Cardiac muscle cell (in vitro differentiated cells and primary cell): ENCODE measurements around the gene KLF9. TPM values are rescaled to one million over a fixed set of nuclear protein-coding genes. Genes with fewer than 3 reads are reported as not detected.

Experiments used
- DNase-seq, 2 donors: peaks; one replicate each; pipeline versions ENCODE4 v3.0.0 to v3.0.0-alpha.2; 2010 to 2017; ENCODE audit warnings: low read depth in 1 of 2, low spot score in 1 of 2
- H3K27ac ChIP-seq: fragments of 200-600 bp; sonication (generic); 2 replicates; pipeline ENCODE4 v1.5.1; 2016
- H3K27me3 ChIP-seq: fragments of 200-600 bp; sonication (generic); 2 replicates; pipeline ENCODE4 v1.6.0; 2016; ENCODE audit warnings: control low read depth
- H3K36me3 ChIP-seq: fragments of 200-600 bp; sonication (generic); 2 replicates; pipeline ENCODE4 v1.5.1; 2016; ENCODE audit warnings: control low read depth
- H3K4me1 ChIP-seq: fragments of 200-600 bp; sonication (generic); 2 replicates; pipeline ENCODE4 v1.8.1; 2017; ENCODE audit warnings: low read depth, mild to moderate bottlenecking, mixed run types
- H3K4me3 ChIP-seq: fragments of 200-600 bp; sonication (generic); 2 replicates; pipeline ENCODE4 v1.5.1; 2016; ENCODE audit warnings: mild to moderate bottlenecking
- H3K9me3 ChIP-seq: fragments of 200-600 bp; sonication (generic); 2 replicates; pipeline ENCODE4 v1.5.1; 2017; ENCODE audit warnings: low read depth, mild to moderate bottlenecking, control low read depth
- polyA plus RNA-seq: library from polyadenylated mRNA; unstranded; fragments of >200 nt; fragmentation: Nextera tagmentation; extraction: Ambion mirVana; gene quantifications from 2 replicates; pipeline ENCODE4 v1.2.1, GENCODE V29; 2016
- total RNA-seq: library from RNA; depleted of rRNA; stranded (reverse); fragments of >200 nt; gene quantifications from 2 replicates; pipeline ENCODE4 v1.2.3, GENCODE V29; 2016
- TF ChIP-seq, protein P1 (sequence below): IDR thresholded peaks from 2 replicates; pipeline ENCODE4 v1.5.1; 2012; ENCODE audit warnings: low read depth, mild to moderate bottlenecking, low read length

KLF9 gene
- total and polyA plus RNA-seq, 2 experiments from 2014 or later: 0.30 TPM; not detected in 1

DNA sequence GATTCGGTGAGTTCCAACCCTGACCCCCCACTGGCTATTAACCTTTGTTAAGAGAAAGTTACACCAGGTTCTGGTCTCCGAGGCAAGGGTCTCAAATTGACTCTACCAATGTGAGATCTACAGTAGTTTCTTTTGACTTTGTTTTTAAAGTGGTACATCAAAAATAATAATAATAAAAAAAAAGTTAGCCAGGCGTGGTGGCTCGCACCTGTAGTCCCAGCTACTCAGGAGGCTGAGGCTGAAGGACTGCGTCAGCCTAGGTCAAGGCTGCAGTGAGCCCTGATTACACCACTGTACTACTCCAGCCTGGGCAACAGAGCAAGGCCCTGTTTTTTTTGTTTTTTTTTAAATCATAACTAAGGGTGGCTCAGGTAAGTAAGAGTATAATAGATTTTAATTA, 1.0 kb upstream of the KLF9 start:
- peaks cover 4% of the 10 kb centered on the region for H3K4me1 ChIP-seq
- H3K27ac ChIP-seq: no peak overlapping the region
- DNase-seq: no peak
- no peak overlapping the region for H3K4me3 ChIP-seq
- peaks cover 58% of the 10 kb centered on the region for H3K27me3 ChIP-seq
- no peaks in the 10 kb centered on the region for H3K36me3 ChIP-seq
- H3K9me3 ChIP-seq: no peaks in the 10 kb centered on the region
- TF ChIP-seq, protein P1, sequence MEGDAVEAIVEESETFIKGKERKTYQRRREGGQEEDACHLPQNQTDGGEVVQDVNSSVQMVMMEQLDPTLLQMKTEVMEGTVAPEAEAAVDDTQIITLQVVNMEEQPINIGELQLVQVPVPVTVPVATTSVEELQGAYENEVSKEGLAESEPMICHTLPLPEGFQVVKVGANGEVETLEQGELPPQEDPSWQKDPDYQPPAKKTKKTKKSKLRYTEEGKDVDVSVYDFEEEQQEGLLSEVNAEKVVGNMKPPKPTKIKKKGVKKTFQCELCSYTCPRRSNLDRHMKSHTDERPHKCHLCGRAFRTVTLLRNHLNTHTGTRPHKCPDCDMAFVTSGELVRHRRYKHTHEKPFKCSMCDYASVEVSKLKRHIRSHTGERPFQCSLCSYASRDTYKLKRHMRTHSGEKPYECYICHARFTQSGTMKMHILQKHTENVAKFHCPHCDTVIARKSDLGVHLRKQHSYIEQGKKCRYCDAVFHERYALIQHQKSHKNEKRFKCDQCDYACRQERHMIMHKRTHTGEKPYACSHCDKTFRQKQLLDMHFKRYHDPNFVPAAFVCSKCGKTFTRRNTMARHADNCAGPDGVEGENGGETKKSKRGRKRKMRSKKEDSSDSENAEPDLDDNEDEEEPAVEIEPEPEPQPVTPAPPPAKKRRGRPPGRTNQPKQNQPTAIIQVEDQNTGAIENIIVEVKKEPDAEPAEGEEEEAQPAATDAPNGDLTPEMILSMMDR: no peak

DNA sequence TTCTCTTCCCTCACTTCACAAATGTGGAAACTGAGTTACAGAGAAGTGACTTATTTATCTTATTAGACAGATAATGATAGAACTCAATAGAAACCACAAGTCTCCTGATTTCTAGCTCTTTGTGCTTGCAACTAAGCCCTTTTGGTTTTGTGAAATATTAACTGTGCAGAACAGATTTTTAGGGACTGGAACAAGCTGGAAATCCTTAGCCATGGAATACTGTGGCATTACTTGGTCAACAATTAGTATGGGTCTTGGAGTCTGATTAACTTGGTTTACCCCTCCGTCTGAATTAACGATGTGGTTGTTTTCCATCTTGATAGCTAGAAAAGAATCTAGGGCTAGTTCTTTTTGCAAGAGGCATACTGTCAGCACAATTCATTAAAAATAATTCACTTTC, 584 bp upstream of the KLF9 start:
- H3K4me1 ChIP-seq: peaks cover 4% of the 10 kb centered on the region
- no peak for DNase-seq
- H3K4me3 ChIP-seq: no peak overlapping the region
- TF ChIP-seq, protein P1: no peak
- H3K36me3 ChIP-seq: no peaks in the 10 kb centered on the region
- H3K27me3 ChIP-seq: peaks cover 62% of the 10 kb centered on the region
- no peaks in the 10 kb centered on the region for H3K9me3 ChIP-seq
- H3K27ac ChIP-seq: no peak overlapping the region

DNA sequence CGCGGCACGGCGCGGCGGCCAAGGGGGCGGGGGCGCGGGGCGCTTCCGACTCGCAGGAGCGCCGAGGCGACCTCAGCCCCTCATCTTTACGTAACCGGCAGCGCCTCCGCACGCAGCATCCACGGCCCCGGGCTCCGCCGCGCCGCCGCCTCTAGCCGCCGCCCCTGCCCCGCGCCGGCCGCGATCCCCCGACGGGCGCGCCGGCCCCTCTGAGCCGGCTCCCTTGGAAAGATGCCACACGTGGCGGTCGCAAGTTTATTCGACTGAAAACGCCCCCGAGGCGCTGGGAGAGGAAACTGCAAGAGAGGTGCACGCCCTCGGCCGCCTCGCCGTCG, 1.0 kb downstream of the KLF9 start:
- TF ChIP-seq, protein P1: no peak
- Histone ChIP-seq H3K9me3 (no peaks in the 10 kb centered on the region), H3K36me3 (no peaks in the 10 kb centered on the region), H3K27ac (no peak overlapping the region), H3K4me1 (peaks cover 4% of the 10 kb centered on the region), H3K27me3 (peaks cover 66% of the 10 kb centered on the region), H3K4me3 (peak overlapping the region; percentile 21)
- DNase-seq: peak in 1 of 2 donors; percentile 46

DNA sequence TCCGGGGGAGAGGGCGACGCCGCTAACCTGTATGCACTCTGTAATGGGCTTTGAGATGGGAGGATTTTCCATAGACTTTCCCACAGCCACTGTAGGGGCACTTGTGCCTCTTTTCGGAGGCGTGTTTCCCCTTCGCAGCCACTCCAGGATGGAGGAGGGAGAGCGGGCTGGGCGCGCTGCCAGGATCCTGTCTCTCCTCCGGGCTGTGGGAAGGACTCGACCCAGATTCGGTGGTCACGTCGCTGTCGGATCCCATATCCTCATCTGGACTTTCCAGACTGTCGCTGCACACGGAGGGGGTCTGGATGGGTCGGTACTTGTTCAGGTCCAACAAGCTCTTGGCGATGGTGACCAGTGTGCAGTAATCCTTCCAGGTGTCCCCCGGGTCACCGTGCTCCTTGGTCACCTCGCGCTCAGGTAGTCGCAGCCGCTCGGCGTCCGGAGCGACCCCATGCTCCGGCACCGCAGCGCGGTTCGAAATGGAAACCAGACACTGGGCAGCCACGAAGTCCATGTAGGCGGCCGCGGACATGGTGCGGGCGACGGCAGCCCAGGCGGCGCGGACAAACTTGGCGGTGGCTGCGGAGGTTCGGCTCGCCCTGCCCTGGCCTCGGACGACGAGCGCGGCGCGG, 1.5 kb downstream of the KLF9 start:
- no peaks in the 10 kb centered on the region for H3K36me3 ChIP-seq
- DNase-seq: peak; percentile 69 to 93
- H3K27ac ChIP-seq: no peak overlapping the region
- H3K4me1 ChIP-seq: peaks cover 4% of the 10 kb centered on the region
- peaks cover 66% of the 10 kb centered on the region for H3K27me3 ChIP-seq
- TF ChIP-seq, protein P1: no peak
- H3K9me3 ChIP-seq: no peaks in the 10 kb centered on the region
- peak overlapping the region; percentile 21 for H3K4me3 ChIP-seq

DNA sequence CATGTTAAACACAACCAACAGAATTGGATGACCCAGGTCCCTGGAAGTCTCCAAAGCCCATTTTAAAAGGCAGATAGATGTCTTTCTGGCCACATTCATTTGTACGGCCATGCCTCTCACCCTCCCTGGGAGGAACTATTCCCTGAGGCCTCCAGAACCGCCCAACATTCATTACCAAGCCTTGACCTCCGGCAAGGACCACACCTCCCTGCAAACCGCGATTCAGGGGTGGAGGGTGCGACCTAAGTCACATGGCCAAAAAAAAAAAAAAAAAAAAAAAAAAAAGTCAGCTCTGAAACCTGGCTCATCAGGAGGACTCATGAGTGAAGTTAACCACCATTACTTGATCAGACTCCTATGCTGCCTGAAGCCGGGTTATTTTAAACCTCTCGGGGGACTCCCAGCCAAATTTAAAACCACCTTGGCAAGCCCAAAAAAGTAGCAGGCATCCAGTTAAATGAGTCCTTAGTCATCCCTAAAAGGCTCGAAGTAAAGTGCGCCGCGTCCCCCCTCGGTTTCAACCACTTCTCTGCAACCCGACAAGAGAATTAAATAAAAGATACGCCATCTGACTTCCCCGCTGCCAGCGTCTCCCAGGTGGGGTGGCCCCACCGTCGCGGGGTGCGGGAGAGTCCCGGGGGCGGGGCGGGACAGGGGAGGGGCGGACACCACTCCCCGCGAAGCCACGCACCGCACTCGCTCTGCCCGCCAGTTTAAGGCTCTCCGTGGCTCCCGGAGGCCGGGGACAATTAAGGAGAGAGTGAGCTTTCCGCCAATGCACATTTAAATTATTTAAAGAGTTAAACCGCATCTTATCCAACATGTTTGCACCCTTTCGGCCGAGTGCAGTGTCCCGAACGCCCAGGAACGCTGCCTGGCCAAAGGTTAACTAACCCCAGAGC, 2.3 kb downstream of the KLF9 start:
- TF ChIP-seq, protein P1: no peak
- peaks cover 4% of the 10 kb centered on the region for H3K4me1 ChIP-seq
- H3K27me3 ChIP-seq: peaks cover 65% of the 10 kb centered on the region
- DNase-seq: peak in 1 of 2 donors; percentile 93
- H3K9me3 ChIP-seq: no peaks in the 10 kb centered on the region
- peak overlapping the region; percentile 21 for H3K4me3 ChIP-seq
- no peaks in the 10 kb centered on the region for H3K36me3 ChIP-seq
- no peak overlapping the region for H3K27ac ChIP-seq
